GM12873 (cell line): ENCODE measurements around the gene KRTAP5-7.

Experiments
- CTCF ChIP-seq: IDR thresholded peaks from 2 replicates; pipeline ENCODE4 v1.5.1; 2012; ENCODE audit warnings: low read depth, mild to moderate bottlenecking, moderate library complexity, low read length, control low read depth; ENCODE audit not compliant: insufficient read depth; ENCODE audit errors: missing control alignments

Gene KRTAP5-7

GRCh38 chr11:71539017-71539416 lies 11.9 kb downstream of the KRTAP5-7 start:
- no peak for TF ChIP-seq CTCF

GRCh38 chr11:71542382-71542781 lies 15.3 kb downstream of the KRTAP5-7 start:
- TF ChIP-seq CTCF: no peak

- TF ChIP-seq CTCF: no peak
Observed at GRCh38 chr11:71542879-71543777, 16.1 kb downstream of the KRTAP5-7 start.

GRCh38 chr11:71543866-71544265 lies 16.8 kb downstream of the KRTAP5-7 start:
- TF ChIP-seq CTCF: no peak

- TF ChIP-seq CTCF: no peak
Observed at GRCh38 chr11:71544525-71545214, 17.6 kb downstream of the KRTAP5-7 start.

GRCh38 chr11:71545405-71545966 lies 18.4 kb downstream of the KRTAP5-7 start:
- no peak for TF ChIP-seq CTCF

GRCh38 chr11:71548120-71548519 lies 21.1 kb downstream of the KRTAP5-7 start, which contains the start of gene KRTAP5-9:
TSS of gene KRTAP5-9 (plus strand) at chr11:71548420. CDS start at chr11:71548658, 238 bp downstream.
- TF ChIP-seq CTCF: no peak
